Heart left ventricle (tissue), 13 donors: Measurements from ENCODE around the gene NSMCE1.

Experiments used
- POLR2A ChIP-seq, 2 donors: fragments of 450-650 bp; IDR thresholded peaks; one replicate each; pipeline ENCODE4 v1.6.1; 2017; ENCODE audit warnings: antibody characterized with exemption in 2 of 2, mild to moderate bottlenecking in 2 of 2, moderate library complexity in 2 of 2
- TF ChIP-seq, protein P1 (sequence below), 12 donors: fragments of 200-600 bp; sonication (generic) in 4 of 12; IDR thresholded peaks; one replicate each; pipeline versions ENCODE4 v1.5.0 to v1.8.0; 2018 to 2022; ENCODE audit warnings: antibody characterized with exemption in 12 of 12, mild to moderate bottlenecking in 5 of 12
- donor health status: ischemic (EF 13 %, LVEDD 7.1; RV severe dilation, severe dysfunction).
- donor health status: DM: no; HTN: yes; CAD: no.
- donor health status: DM: no; HTN: no; CAD: no.
- donor health status: ischemic (EF 25% LVEDD 6.9; RV normal size, moderate dysfunction).
- donor health status: ischemic (EF 25% LVEDD 5.7; RV mildly dilated, moderate dysfunction).
- donor health status: ischemic (EF 35%, LVEDD 5.7; RV mildly dilated, moderate dysfunction).
- donor health status: nonischemic (EF 11% LVEDD 7.7; RV severe dilation, severe dysfunction).
- donor health status: DM: yes; HTN: yes; CAD: no.
- donor health status: PGD.
- donor health status: ischemic (EF 29% LVEDD 5.4; RV normal size, mild dysfunction).
- donor health status: nonischemic (EF 23%, LVEDD 6.1; RV moderate dilation, normal function).

DNA sequence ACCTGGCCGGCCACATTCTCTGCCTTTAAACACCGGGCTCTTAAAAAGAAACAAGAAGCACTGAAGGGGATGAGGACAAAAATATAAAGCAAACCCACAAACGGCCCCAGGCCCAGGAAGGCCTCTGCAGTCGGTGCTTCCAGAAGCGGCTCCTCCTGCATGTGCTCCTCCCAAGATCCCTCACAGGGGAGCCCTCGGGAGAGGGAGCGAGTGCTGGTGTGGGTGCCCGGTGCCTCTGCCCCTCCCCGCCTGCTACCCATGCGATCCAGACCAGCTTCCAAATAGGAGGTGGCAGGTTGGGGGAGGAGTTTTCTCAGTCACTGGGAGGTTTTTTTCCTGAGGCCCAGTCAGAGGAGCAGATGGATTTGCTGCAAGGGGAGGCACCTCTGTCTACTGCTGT is 49.4 kb downstream of the NSMCE1 start:
- TF ChIP-seq, protein P1, sequence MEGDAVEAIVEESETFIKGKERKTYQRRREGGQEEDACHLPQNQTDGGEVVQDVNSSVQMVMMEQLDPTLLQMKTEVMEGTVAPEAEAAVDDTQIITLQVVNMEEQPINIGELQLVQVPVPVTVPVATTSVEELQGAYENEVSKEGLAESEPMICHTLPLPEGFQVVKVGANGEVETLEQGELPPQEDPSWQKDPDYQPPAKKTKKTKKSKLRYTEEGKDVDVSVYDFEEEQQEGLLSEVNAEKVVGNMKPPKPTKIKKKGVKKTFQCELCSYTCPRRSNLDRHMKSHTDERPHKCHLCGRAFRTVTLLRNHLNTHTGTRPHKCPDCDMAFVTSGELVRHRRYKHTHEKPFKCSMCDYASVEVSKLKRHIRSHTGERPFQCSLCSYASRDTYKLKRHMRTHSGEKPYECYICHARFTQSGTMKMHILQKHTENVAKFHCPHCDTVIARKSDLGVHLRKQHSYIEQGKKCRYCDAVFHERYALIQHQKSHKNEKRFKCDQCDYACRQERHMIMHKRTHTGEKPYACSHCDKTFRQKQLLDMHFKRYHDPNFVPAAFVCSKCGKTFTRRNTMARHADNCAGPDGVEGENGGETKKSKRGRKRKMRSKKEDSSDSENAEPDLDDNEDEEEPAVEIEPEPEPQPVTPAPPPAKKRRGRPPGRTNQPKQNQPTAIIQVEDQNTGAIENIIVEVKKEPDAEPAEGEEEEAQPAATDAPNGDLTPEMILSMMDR (IDR thresholded peaks at IDR 0.05) = no peak
- TF ChIP-seq POLR2A (IDR thresholded peaks at IDR 0.05) = no peak
